Upper lobe of left lung (tissue), 6 donors: ENCODE results near the gene ZNF514. TPM values are rescaled to one million over a fixed set of nuclear protein-coding genes. Genes with fewer than 3 reads are reported as not detected.
"Not testable (repeated sequence)": the region's sequence is repeated elsewhere in the genome, so short reads cannot be mapped to it uniquely, and the experiment has no call there.

Experiments
- ATAC-seq, 2 donors: fragments of 200-7000 bp; cut with Tn5 transposase; one replicate each; pipeline ENCODE4 v1.9.1; 2022; ENCODE audit warnings: mild to moderate bottlenecking in 2 of 2, moderate library complexity in 2 of 2; ENCODE audit not compliant: low FRiP score in 2 of 2
- DNase-seq, 2 donors: peaks; one replicate each; pipeline ENCODE4 v3.0.0-alpha.2; 2019 to 2020
- H3K27ac ChIP-seq, 4 donors: fragments of 200-600 bp; sonication (generic); one replicate each; pipeline ENCODE4 v1.5.1; 2016 to 2019
- H3K27me3 ChIP-seq, 4 donors: fragments of 200-600 bp; sonication (generic); one replicate each; pipeline ENCODE4 v1.5.1; 2017 to 2019
- H3K36me3 ChIP-seq, 4 donors: fragments of 200-600 bp; sonication (generic); one replicate each; pipeline ENCODE4 v1.5.1; 2016 to 2019
- H3K4me1 ChIP-seq, 4 donors: fragments of 200-600 bp; sonication (generic); one replicate each; pipeline ENCODE4 v1.5.1; 2018 to 2019
- H3K4me3 ChIP-seq, 4 donors: fragments of 200-600 bp; sonication (generic); one replicate each; pipeline ENCODE4 v1.5.1; 2017 to 2019; ENCODE audit warnings: mild to moderate bottlenecking in 2 of 4, moderate library complexity in 1 of 4
- H3K9me3 ChIP-seq, 4 donors: fragments of 200-600 bp; sonication (generic); one replicate each; pipeline ENCODE4 v1.5.1; 2018 to 2019
- CTCF ChIP-seq, 6 experiments: fragments of 450-650 bp in 4 of 6; fragments of 200-600 bp in 2 of 6; sonication (generic) in 2 of 6; IDR thresholded peaks; one replicate each; pipeline ENCODE4 v1.5.1; 2016 to 2019; ENCODE audit warnings: antibody characterized with exemption in 6 of 6
- EP300 ChIP-seq, 4 donors: sonication (generic); formaldehyde crosslinking; IDR thresholded peaks; one replicate each; pipeline ENCODE4 v1.5.1; 2017; ENCODE audit warnings: antibody characterized with exemption in 4 of 4, control low read depth in 2 of 4
- POLR2A ChIP-seq, 4 donors: fragments of 450-650 bp; IDR thresholded peaks; one replicate each; pipeline ENCODE4 v1.5.1; 2016 to 2017; ENCODE audit warnings: antibody characterized with exemption in 4 of 4, mild to moderate bottlenecking in 2 of 4
- POLR2AphosphoS5 ChIP-seq, 2 donors: sonication (generic); formaldehyde crosslinking; IDR thresholded peaks; one replicate each; pipeline ENCODE4 v1.5.1; 2017; ENCODE audit warnings: antibody characterized with exemption in 2 of 2
- whole genome bisulfite sequencing, 2 donors: methylation state at CpG; one replicate each; pipeline ENCODE4 v1.1.5; 2017 to 2018; 5-methylcytosine and 5-hydroxymethylcytosine counted together
- total RNA-seq, 6 donors: library from RNA; depleted of rRNA in 4 of 6; stranded (reverse); fragments of >200 nt in 4 of 6; gene quantifications; one replicate each; pipeline versions ENCODE4 v1.1.0 to v1.2.1, GENCODE V29; 2016 to 2021
- donor health status: DM: no; HTN: no; CAD: no; lungs with moderate emphysema.
- donor health status: DM: no; HTN: yes; CAD: no; lungs with severe emphysema.

ZNF514 gene
- total RNA-seq, 6 donors from 2014 or later: 12.5 to 49.2 (median 15.9) TPM

DNA sequence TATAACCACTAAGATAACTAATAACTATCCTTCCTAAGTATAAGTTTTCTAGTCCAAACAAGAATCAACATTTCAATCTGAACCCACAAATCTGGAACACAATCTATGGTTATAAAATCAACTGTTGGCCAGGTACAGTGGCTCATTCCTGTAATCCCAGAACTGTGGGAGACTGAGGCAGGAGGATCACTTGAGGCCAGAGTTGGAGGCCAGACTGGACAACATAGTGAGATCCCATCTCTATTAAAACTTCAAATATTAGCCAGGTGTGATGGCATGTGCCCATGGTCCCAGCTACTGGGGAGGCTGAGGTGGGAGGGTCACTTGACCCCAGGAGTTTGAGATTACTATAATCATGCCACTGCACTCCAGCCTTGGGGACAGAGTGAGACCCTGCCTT lies 49.3 kb downstream of the ZNF514 start:
- Histone ChIP-seq H3K27me3 (no peaks in the 10 kb centered on the region), H3K36me3 (peaks cover 51 to 94% (median 72%) of the 10 kb centered on the region in 4 donors), H3K4me1 (peaks cover 0 to 8% (median 0%) of the 10 kb centered on the region in 4 donors), H3K27ac (no peak overlapping the region), H3K9me3 (no peaks in the 10 kb centered on the region), H3K4me3 (no peak overlapping the region)
- TF ChIP-seq EP300 (IDR thresholded peaks at IDR 0.05): no peak
- no peak for TF ChIP-seq CTCF (IDR thresholded peaks at IDR 0.05)
- no peak for TF ChIP-seq POLR2AphosphoS5 (IDR thresholded peaks at IDR 0.05)
- TF ChIP-seq POLR2A (IDR thresholded peaks at IDR 0.05): no peak
- no peak for ATAC-seq
- no peak for DNase-seq

- H3K36me3 ChIP-seq: peaks cover 52 to 99% (median 76%) of the 10 kb centered on the region in 4 donors
Measured at GRCh38 chr2:95109260-95109659, 50.4 kb downstream of the ZNF514 start.

GRCh38 chr2:95106081-95106480 lies 53.6 kb downstream of the ZNF514 start:
- 78 to 89% methylated on average over 2 of the region's 2 CpGs for WGBS, 2 donors
- DNase-seq (no peak), ATAC-seq (no peak)
- no peak overlapping the region for H3K27ac ChIP-seq
- TF ChIP-seq POLR2A (IDR thresholded peaks at IDR 0.05) (no peak), CTCF (IDR thresholded peaks at IDR 0.05) (no peak), EP300 (IDR thresholded peaks at IDR 0.05) (no peak), POLR2AphosphoS5 (IDR thresholded peaks at IDR 0.05) (no peak)
- no peaks in the 10 kb centered on the region for H3K9me3 ChIP-seq
- no peak overlapping the region for H3K4me3 ChIP-seq
- H3K4me1 ChIP-seq: no peaks in the 10 kb centered on the region
- peaks cover 55 to 100% (median 76%) of the 10 kb centered on the region in 4 donors for H3K36me3 ChIP-seq
- H3K27me3 ChIP-seq: no peaks in the 10 kb centered on the region

More at GRCh38 chr2:95109260-95109659, 50.4 kb downstream of the ZNF514 start:
- Histone ChIP-seq H3K27me3 (no peaks in the 10 kb centered on the region), H3K4me3 (no peak overlapping the region), H3K9me3 (no peaks in the 10 kb centered on the region), H3K27ac (no peak overlapping the region), H3K4me1 (no peaks in the 10 kb centered on the region)
- DNase-seq (no peak), ATAC-seq (no peak)
- no peak for TF ChIP-seq CTCF (IDR thresholded peaks at IDR 0.05)
- no peak for TF ChIP-seq POLR2A (IDR thresholded peaks at IDR 0.05)
- TF ChIP-seq EP300 (IDR thresholded peaks at IDR 0.05): no peak
- TF ChIP-seq POLR2AphosphoS5 (IDR thresholded peaks at IDR 0.05): no peak
- 84 to 87% methylated on average over 6 of the region's 6 CpGs for WGBS, 2 donors

- DNase-seq: no peak
- no peaks in the 10 kb centered on the region for H3K9me3 ChIP-seq
- no peak overlapping the region for H3K27ac ChIP-seq
- H3K4me1 ChIP-seq: no peaks in the 10 kb centered on the region
- no peaks in the 10 kb centered on the region for H3K27me3 ChIP-seq
- H3K4me3 ChIP-seq: no peak overlapping the region
- WGBS, 2 donors: 94 to 97% methylated on average over 8 of the region's 8 CpGs
- TF ChIP-seq POLR2A (IDR thresholded peaks at IDR 0.05) (no peak), CTCF (IDR thresholded peaks at IDR 0.05) (no peak), POLR2AphosphoS5 (IDR thresholded peaks at IDR 0.05) (no peak), EP300 (IDR thresholded peaks at IDR 0.05) (no peak)
- peaks cover 64 to 100% (median 80%) of the 10 kb centered on the region in 4 donors for H3K36me3 ChIP-seq
- ATAC-seq: no peak
Measured at GRCh38 chr2:95104606-95105005, 55.0 kb downstream of the ZNF514 start.

- H3K36me3 ChIP-seq: peaks cover 27 to 78% (median 52%) of the 10 kb centered on the region in 4 donors
- whole genome bisulfite sequencing, 2 donors: 93 to 98% methylated on average over 2 of the region's 2 CpGs
- ATAC-seq: no peak
Measured at GRCh38 chr2:95099910-95100309, 59.7 kb downstream of the ZNF514 start.

GRCh38 chr2:95098273-95098672 lies 61.4 kb downstream of the ZNF514 start:
- WGBS, 2 donors: 97 to 99% methylated on average over 5 of the region's 5 CpGs
- H3K4me1 ChIP-seq, DNase-seq, H3K9me3 ChIP-seq, H3K27ac ChIP-seq, H3K27me3 ChIP-seq, ATAC-seq, H3K4me3 ChIP-seq: not testable (repeated sequence)
- H3K36me3 ChIP-seq: peaks cover 22 to 72% (median 46%) of the 10 kb centered on the region in 4 donors

More at GRCh38 chr2:95099910-95100309, 59.7 kb downstream of the ZNF514 start:
- H3K4me3 ChIP-seq: no peak overlapping the region
- H3K4me1 ChIP-seq: no peaks in the 10 kb centered on the region
- no peak for DNase-seq
- no peaks in the 10 kb centered on the region for H3K9me3 ChIP-seq
- H3K27me3 ChIP-seq: no peaks in the 10 kb centered on the region
- no peak overlapping the region for H3K27ac ChIP-seq
- TF ChIP-seq CTCF (IDR thresholded peaks at IDR 0.05) (no peak), POLR2AphosphoS5 (IDR thresholded peaks at IDR 0.05) (no peak), POLR2A (IDR thresholded peaks at IDR 0.05) (no peak), EP300 (IDR thresholded peaks at IDR 0.05) (no peak)
